ENCODE measurements around the gene PPP3R1. TPM values are rescaled to one million over a fixed set of nuclear protein-coding genes. Genes with fewer than 3 reads are reported as not detected.

PPP3R1 gene
- total and polyA plus RNA-seq, 9 donors: 22.4 to 75.7 (median 54.0) TPM

- Histone ChIP-seq H3K4me1 (ENCODE audit: insufficient read depth) (no peaks in the 10 kb centered on the region), H3K27me3 (no peaks in the 10 kb centered on the region), H3K4me3 (no peak overlapping the region), H3K9me3 (no peaks in the 10 kb centered on the region), H3K36me3 (no peaks in the 10 kb centered on the region), H3K27ac (no peak overlapping the region)
- WGBS, 3 donors: 93 to 97% (median 97%) methylated on average over 1 of the region's 1 CpG
- DNase-seq: no peak
- intact Hi-C loops (cut with DNase I): no loop called here
- no peak for TF ChIP-seq EP300 (IDR thresholded peaks at IDR 0.05)
Measured at GRCh38 chr2:68134120-68134519, 118.2 kb downstream of the PPP3R1 start.

Other genes with a start within 250 kb of the PPP3R1 start
- 10 to 100 TPM; 12.6 to 46.8 (median 17.4) TPM for gene C1D, start 189.5 kb downstream of the PPP3R1 start, total RNA-seq
- gene C1D, start 189.5 kb downstream of the PPP3R1 start, polyA plus RNA-seq: 10 to 100 TPM; 29.6 to 31.8 TPM
- gene PNO1, start 94.6 kb downstream of the PPP3R1 start, total RNA-seq: 10 to 100 TPM in 6 of 7 donors, 1 to 10 TPM in 1; 8.9 to 26.4 (median 12.7) TPM
- 10 to 100 TPM in 1 of 2 donors, 1 to 10 TPM in 1; 6.1 to 14.8 TPM for gene PNO1, start 94.6 kb downstream of the PPP3R1 start, polyA plus RNA-seq
- 10 to 100 TPM; 29.8 to 55.7 (median 48.9) TPM for gene CNRIP1, start 67.4 kb upstream of the PPP3R1 start, total RNA-seq
- gene CNRIP1, start 67.4 kb upstream of the PPP3R1 start, polyA plus RNA-seq: 10 to 100 TPM; 50.2 to 95.5 TPM
- gene PLEK, start 112.8 kb upstream of the PPP3R1 start, total RNA-seq: 10 to 100 TPM in 1 of 7 donors, 1 to 10 TPM in 6; 1.5 to 11.0 (median 2.7) TPM
- 10 to 100 TPM in 1 of 2 donors, 1 to 10 TPM in 1; 2.5 to 22.1 TPM for gene PLEK, start 112.8 kb upstream of the PPP3R1 start, polyA plus RNA-seq
- 1 to 10 TPM in 5 of 7 donors, under 1 TPM in 2; 0.57 to 1.6 (median 1.1) TPM for gene FBXO48, start 214.8 kb upstream of the PPP3R1 start, total RNA-seq
- 1 to 10 TPM in 1 of 2 donors, under 1 TPM in 1; 0.91 to 1.9 TPM for gene FBXO48, start 214.8 kb upstream of the PPP3R1 start, polyA plus RNA-seq
- gene APLF, start 215.1 kb upstream of the PPP3R1 start, total RNA-seq: 10 to 100 TPM in 4 of 7 donors, 1 to 10 TPM in 3; 8.2 to 14.1 (median 11.6) TPM
- gene APLF, start 215.1 kb upstream of the PPP3R1 start, polyA plus RNA-seq: 1 to 10 TPM; 1.0 to 2.2 TPM